VCaP (cell line): ENCODE measurements around the gene SERPINB10.

Experiments
- H3K27ac ChIP-seq: fragments of 450-650 bp; 2 replicates; pipeline ENCODE4 v1.5.1; 2017
- TF ChIP-seq, protein P1 (sequence below): fragments of 450-650 bp; conservative IDR thresholded peaks from 2 replicates; pipeline ENCODE4 v1.5.1; 2017; ENCODE audit warnings: mild to moderate bottlenecking, moderate library complexity

SERPINB10 gene

DNA sequence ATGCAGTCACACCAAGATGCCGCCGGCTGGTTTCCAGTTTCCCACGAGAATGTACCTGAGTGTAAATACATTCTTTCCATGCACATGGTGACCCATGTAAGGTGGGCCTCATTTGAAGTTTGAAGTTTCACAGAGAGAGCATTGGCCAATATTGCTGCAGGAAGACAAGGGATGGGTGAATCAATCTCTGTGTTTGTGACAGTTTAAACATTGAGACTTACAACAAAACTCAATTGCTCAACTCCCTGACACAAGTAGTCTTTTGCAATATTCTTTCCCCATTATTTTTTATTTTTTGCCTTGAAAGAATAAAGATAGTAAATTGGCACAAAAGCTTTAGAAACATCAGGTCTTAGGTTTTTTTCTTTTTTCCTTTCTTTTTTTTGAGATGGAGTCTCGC, 15.2 kb upstream of the SERPINB10 start:
- TF ChIP-seq, protein P1, sequence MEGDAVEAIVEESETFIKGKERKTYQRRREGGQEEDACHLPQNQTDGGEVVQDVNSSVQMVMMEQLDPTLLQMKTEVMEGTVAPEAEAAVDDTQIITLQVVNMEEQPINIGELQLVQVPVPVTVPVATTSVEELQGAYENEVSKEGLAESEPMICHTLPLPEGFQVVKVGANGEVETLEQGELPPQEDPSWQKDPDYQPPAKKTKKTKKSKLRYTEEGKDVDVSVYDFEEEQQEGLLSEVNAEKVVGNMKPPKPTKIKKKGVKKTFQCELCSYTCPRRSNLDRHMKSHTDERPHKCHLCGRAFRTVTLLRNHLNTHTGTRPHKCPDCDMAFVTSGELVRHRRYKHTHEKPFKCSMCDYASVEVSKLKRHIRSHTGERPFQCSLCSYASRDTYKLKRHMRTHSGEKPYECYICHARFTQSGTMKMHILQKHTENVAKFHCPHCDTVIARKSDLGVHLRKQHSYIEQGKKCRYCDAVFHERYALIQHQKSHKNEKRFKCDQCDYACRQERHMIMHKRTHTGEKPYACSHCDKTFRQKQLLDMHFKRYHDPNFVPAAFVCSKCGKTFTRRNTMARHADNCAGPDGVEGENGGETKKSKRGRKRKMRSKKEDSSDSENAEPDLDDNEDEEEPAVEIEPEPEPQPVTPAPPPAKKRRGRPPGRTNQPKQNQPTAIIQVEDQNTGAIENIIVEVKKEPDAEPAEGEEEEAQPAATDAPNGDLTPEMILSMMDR = no peak
- H3K27ac ChIP-seq = no peak overlapping the region

DNA sequence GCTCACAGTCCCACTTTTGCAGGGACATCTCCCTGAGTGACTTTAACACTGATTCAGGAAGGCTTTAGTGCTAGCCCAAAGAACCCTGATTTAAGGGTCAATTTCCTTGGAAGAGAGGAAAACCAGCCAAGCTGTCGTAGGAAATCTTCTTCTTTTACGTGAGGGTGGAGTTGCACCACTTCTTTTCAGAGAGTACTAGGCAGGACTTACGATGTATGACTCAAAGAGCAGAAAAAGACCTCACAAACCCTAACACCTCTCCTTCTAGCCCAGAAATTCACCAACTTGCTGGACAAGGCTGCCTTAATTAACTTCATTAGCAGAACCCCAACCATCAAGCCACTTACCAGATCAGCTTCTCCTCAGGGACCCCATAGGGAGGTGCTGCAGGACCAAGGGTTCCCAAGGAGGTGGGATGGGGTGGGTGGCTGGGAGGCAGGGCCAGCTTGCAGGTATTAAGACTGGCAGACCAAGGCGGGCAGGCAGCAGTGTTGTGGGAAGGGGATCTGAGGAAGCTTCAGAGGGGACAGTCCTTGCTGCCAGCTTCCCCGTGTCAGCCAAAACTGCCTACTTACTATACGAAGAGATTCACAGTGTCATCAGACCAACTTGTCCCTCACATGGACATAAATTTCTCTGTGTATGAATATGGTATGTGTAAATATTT, 13.5 kb upstream of the SERPINB10 start:
- TF ChIP-seq, protein P1 = no peak
- no peak overlapping the region for H3K27ac ChIP-seq

DNA sequence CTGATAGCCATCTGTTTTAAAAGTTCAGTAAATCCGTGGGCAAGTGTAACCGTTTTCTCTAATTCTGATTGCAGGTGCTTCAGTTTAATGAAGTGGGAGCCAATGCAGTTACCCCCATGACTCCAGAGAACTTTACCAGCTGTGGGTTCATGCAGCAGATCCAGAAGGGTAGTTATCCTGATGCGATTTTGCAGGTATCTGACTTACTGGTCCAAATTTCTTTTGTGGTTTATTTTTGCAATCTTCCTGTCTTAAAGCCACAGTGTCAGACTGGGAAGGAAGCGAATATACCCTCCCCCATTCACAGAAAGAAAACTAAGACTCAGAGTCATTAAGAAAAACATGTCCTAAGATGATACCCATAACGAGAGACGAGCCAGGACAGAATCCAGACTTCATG, 12.6 kb upstream of the SERPINB10 start:
- TF ChIP-seq, protein P1 = no peak
- H3K27ac ChIP-seq = no peak overlapping the region

DNA sequence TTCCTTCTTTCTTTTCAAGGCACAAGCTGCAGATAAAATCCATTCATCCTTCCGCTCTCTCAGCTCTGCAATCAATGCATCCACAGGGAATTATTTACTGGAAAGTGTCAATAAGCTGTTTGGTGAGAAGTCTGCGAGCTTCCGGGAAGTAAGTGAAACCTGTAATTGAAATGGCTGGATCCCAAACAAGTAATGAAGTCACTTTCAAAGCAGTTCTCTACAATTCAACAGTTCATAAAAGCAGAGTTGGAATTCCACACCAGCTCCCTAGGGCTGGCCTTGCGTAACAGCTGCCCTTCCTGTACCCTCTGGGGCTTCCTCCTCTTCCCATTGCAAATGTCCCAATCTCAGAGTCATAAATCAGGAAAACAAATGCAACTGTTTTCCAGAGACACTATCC, 10.7 kb upstream of the SERPINB10 start:
- TF ChIP-seq, protein P1 = no peak
- H3K27ac ChIP-seq = no peak overlapping the region

DNA sequence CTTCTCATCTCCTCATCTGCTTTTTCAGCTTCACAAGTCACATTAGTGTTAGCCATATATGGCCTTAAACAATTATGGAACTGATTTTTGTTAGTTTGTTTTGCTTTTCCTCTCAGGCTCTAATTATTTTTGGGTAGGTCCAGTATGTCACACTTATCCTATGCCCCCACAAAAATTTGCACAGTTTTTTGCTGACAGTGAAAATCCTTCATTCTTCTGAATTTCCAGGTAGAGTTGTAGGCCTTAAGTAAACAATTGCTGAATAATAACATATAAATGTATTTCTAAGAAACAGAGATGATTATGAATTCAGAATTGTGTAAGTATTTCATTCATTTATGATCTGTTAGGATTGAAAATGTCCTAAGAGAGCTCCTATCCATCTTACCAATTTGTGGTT, 8.6 kb upstream of the SERPINB10 start:
- TF ChIP-seq, protein P1 = no peak
- H3K27ac ChIP-seq = no peak overlapping the region

DNA sequence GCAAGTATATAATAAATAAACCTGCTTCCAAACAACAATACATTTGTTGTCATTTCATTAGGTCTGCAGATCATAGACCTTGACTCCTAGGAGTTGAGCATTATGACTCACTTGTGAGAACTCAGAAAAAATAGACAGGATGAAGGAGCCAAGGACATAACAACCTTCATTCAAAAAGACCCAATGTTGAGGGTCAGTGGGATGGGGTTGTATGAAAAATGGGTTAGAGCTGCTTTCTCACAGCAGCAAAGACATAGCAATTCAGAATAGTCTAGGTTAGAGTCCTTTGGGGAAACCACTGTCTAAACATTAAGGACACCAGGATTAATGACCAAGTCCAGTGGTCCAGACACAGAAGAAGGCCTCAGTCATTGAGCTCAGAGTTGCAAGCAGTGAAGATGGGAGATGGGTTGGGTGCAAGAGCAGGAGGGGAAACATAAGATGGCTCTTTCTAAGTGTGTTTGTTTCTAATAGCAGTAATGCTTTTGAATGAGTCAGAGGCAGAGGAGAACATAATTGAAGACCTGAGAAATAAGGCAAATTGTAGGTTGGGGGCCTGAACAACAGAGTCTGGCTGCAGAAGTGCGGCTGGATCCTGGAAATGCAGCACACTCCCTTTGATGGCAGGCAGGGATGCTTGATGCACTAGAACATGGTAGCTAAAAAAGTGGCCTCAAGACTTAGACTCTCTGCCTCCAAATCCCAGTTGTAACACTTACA, 3.7 kb upstream of the SERPINB10 start:
- TF ChIP-seq, protein P1 = no peak
- no peak overlapping the region for H3K27ac ChIP-seq

DNA sequence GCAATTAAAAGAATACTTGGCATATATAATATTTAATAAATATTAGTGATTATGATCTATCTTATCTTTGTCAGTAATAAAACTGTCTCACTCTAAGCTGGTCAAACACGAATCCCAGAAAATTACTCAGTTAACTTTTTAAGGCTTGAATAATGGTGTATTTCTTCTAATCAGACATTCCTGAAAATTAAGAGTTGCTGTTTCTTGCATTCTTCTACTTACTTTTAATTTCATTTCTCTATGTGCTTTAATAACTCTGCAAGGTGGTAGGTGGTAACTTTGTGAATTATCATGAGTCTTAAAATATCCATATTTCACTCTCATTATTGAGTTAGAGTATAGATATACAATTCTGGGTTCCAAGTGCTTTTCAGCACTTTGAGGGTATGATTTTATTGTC, 3.1 kb upstream of the SERPINB10 start:
- H3K27ac ChIP-seq = no peak overlapping the region
- TF ChIP-seq, protein P1 = no peak
